ENCODE measurements around the gene WFDC12.

WFDC12 gene

DNA sequence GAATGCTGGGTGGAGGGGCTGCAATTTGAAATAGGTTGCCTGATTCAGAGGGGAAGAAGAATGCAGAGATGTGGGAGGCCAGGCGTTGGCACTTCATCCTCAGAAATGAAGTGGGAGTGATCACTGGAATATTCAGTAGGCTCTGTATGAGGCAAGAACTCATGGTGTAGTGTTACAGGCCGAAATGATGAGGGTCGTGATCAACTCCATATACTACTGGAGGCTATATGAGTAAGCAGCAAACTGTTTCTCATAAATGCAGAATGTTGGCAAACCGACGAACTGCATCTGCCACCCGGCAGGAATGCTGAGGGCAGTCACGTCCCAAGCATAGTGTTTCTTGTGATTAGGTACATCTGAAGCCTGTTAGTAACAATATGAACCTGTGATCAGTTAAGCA is 36.0 kb downstream of the WFDC12 start:
- no peak for DNase-seq

DNA sequence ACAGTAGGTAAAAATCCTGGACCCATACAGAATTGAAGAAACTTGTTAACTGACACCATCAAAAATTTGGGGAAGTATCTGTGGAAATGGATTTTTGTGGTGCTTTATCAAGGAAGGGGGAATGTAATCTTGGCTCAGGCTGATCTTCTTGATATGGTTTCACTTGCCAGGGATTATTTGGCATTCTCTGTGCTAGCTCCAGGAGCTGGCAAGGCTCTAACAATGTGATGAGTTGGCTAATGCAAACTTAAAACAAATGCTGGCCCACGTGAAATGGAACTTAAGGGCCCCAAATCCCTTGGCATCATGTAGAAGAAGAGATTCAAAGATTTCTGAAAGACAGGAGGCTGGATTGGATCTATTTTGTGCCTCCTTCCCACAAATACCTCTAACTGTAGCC is 36.5 kb downstream of the WFDC12 start:
- DNase-seq: no peak

DNA sequence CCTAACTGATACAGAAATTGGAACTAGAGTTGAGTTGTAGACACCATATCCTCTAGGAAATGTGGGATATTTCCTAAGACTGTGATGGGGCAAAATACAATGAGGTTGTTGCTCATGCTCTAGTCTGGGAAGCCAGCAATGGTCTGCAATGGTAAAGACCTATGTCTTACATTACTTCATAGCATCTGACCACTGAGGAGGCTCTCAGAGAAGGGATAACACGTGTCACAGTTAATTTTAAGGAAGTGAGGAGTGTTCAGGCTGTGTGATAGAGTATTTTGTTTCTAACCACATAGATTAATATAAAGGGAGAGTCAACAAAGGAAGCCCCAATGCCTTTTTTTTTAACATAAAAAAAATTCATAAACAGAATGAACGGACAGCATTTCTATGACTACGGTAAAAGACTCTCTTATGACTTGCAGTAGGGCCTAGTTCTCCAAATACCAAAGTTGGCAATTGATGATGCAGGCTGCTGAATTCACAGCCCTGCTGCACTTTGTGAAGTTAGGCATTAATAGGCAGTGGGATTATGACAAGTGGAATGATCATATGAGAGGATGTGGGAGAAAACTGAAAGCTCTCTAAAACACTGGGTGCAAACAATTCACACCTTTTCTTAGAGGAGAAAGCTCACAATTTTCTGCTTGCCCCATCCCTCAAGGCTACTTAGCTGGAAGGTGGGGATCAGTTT is 37.0 kb downstream of the WFDC12 start:
- DNase-seq: no peak

DNA sequence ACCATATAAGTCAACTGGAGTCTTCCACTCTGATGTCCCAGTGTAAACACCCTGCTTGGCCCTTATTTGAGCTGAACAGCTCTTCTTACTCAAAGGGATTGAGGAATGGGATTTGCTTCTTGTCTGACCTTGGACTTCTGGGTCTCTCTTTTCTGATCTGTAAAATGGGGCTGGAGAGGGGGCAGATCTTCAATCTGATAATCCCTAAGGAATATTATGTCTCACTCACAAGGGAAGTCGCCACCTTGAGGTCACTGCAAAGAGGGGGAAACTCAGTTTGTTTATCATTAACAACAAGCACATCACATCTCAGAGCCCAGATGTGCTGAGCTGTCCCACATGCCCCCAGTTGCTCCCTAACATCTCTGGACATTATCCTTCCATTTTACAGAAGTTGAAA is 38.4 kb downstream of the WFDC12 start:
- no peak for DNase-seq

DNA sequence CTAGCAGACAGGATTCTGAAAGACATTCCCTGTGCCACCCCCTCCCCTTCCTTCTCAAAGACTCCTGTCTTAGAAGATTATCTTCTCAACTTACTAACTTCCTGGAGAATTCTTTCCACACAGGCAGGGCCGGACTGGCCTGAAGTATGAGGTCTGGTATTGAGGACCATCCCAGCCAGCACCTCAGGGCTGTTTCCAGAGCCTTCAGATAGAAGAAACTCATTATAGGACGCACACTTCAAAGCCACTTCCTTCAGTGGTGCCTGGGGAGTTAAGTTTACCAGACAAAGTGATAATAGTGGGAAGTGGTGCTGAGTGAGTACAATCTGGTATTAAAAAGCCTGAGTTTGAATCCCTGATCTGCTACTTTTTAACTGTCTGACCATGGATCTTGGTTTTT is 39.0 kb downstream of the WFDC12 start:
- no peak for DNase-seq

DNA sequence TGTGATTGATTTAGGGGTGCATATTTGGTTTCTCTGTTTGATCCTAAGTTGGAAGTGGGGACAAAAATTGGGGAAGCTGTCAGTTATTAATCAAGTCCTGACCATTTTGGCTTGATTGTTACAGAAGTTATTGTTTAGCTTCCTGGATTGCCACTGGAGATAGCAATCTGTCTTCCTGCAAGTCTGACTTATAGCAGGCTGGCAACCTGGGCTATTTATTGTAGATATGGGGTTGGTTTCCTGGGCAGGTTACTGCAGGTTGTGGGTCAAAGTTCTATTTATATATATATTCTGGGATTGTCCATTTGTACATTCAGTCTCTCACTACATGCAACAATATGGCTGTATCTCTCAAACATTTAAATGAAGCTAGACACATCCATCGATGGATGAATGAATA is 41.1 kb downstream of the WFDC12 start:
- no peak for DNase-seq

DNA sequence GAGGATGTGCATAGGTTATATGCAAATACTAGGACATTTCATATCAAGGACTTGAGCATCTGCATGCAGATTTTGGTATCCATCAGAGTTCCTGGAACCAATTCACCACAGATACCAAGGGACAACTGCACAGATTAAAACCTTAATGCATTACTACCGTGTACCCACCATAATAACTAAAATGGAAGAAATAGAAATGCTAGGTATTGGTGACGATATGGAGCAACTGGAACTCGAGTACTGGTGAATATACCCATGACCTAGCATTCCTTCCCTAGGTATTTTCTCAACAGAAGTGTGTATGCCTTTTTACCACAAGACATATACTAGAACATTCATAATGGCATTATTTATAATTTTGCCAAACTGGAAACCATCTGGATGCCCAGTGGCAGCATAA is 41.8 kb downstream of the WFDC12 start:
- DNase-seq: no peak

DNA sequence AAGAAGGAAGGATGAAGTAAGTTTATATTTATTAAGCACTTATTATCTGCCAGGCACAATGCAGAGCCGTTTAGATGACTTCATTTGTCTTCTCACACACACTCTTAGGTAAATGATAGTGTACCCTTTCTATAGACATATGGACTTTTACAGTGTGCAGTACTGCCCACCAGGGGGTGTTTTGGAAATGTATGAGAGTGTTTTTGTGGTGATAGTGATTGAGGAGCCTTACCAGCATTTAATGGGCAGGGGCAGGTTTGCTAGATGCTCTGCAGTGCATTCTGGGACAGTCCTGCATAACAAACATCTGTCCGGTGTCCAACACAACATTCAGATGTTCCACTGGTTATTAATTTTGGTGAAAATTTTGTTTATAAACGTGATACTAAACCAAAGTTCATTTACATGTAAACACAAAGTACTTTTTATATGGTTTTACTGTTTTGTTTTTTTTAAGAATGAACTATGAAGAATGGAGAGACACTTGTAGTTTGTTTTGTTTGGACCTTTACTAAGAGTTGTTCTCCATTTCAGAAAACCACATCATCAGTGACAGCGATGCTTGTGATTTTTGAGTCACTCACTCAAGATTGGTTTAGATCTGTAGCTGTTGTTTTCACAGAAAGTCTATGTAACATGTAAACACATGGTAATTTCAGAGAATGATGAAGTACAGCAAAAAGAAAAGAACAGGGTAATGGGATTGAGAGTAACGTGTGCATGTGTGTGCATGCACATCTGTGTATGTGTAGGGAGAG is 43.2 kb downstream of the WFDC12 start:
- no peak for DNase-seq

DNA sequence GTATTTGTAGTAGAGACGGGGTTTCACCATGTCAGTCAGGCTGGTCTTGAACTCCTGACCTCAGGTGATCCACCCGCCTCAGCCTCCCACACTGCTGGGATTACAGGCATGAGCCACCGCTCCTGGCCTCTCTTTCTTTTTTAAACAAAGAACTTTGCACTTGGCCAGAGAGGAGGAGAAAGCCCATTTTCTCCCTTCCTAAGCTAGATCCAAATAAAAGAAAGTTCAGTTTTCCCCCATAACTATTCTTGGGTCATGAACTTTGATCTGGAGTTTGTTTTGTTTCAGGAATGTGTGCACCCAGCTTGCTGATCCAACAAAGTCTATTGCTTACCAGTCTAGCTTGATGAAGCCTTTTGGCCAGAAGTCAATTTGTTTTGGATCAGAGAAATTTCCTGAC is 46.7 kb downstream of the WFDC12 start:
- no peak for DNase-seq

Measured in right kidney (tissue), 1 donor.